Epithelial cell of prostate (primary cell): Measurements from ENCODE around the gene COL23A1.
"Not testable (repeated sequence)": the region's sequence is repeated elsewhere in the genome, so short reads cannot be mapped to it uniquely, and the experiment has no call there.

Experiments used
- DNase-seq: peaks from one replicate; pipeline ENCODE4 v3.0.0-alpha.2; 2011; ENCODE audit warnings: low read depth, low spot score
- H3K27ac ChIP-seq: fragments of 450-650 bp; 2 replicates; pipeline ENCODE4 v1.5.1; 2017; ENCODE audit warnings: mild to moderate bottlenecking

The COL23A1 gene

DNA sequence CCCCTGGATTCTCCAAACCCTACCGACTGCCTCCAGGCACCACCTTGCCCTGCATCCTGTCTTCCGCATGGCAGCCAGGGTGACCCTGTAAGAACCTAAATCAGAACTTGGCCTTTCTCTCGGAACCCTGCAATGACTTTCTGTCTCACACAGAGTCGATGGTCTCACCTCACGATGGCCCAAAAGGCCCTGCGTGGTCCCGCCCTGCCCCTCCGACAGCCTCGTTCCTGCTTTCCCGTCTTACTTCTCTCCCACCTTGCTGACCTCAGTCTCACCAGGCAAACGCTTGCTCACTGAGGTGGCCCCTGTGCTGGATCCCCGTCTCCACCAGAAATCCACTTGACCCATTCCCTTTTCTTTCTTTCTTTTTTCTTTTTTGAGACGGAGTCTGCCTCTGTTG, 214.8 kb downstream of the COL23A1 start:
- H3K27ac ChIP-seq: no peak overlapping the region
- DNase-seq: no peak

DNA sequence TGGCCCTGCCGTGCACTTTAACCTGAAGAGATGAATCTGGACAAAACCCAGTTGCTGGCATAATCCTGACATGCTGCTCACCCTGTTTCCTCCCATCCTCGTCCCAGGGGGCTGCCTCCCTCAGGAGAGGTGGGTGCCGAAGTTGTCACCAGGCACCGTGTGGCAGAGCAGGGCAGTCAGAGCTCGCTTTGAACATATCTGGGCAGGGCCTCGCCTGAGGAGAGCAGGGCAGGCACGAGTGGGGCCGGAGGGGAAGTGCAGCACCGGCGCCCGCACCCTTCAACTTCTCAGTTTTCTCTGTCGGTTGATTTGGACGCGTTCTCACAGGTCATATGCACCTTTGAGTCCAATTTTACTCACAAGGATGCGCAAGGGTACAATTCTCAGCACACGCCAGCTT, 216.5 kb downstream of the COL23A1 start:
- H3K27ac ChIP-seq: no peak overlapping the region
- no peak for DNase-seq

DNA sequence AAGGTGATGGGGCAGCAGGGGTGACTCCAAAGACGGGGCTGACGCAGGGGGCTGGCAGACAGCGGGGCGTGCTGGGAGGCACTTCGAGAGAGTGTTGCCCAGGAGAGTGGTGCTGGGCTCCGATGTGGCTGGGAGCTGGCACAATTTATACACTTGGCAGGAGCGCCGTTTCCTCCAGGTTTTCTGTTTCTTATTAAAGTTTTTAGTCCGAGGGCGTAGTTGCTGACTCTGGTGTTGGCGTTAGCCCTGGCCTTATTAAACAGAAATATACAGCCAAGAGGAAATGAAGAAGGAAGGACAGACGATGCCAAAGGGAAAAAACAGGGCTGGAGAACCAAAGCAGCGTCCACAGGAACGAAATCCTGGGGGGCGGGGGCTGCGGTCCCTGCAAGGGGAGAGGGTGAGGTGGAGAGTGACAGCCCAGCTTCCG, 218.0 kb downstream of the COL23A1 start:
- no peak overlapping the region for H3K27ac ChIP-seq
- DNase-seq: no peak

DNA sequence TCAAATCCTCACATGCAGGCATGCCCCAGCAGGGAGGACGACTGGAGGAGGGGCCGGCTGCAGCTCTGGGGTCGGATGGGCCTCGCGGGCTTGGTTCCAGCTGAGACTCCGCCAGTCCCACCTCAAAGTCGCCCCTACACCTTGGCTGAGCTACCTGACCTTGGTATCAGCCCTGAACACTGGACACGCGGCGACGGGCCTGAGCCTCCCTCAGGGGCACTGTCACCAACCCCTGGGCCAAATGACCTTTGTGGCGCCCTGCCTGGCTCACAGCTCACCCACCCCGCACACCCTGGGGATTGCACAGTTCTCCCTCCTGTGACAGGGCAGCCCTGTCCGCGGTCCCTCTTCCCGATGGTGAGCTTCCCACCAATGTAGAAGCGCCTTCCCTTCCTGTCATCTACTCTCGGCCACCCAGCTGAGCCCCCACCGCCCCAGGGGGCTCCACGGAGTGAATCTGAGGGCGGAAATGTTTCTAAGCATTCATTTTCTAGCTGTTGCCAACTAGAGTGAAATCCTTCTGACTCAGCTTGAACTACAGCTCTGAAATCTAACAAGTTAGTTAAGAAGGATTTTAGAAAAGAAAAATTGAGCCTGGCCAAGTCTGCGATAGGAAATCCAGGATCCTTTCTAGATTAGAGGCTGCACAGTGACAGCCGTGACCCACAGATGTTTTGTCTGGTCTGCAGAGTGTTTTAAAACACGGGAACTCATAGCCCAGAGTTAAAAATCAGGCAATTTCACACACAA, 218.7 kb downstream of the COL23A1 start:
- no peak for DNase-seq
- H3K27ac ChIP-seq: no peak overlapping the region

DNA sequence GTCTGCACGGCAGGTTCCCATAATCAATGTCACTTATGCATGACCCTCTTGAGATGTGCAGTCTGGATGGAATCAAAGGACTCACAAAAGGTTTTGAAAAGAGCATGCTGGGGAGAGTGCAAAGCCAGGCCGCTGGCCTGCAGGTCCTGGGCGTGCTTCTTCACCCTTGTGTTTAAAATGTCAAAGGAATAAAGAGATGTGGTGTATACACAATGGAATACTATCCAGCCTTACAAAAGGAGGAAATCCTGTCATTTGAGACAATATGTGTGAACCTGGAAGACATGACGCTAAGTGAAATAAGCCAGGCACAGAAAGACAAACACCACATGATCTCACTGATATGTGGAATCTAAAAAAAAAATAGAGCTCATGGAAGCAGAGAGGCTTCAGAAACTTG, 220.1 kb downstream of the COL23A1 start:
- no peak for DNase-seq
- no peak overlapping the region for H3K27ac ChIP-seq

DNA sequence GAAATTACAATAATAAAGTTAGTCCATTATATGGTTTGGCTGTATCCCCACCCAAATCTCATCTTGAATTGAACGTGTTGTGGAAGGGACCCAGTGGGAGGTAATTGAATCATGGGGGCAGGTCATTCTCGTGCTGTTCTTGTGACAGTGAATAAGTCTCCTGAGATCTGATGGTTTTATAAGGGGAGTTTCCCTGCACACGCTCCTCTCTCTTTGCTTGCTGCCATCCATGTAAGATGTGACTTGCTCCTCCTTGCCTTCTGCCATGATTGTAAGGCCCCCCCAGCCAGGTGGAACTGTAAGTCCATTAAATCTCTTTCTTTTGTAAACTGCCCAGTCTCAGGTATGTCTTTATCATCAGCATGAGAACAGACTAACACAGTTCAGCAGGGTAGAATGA, 220.7 kb downstream of the COL23A1 start:
- DNase-seq, H3K27ac ChIP-seq: not testable (repeated sequence)

DNA sequence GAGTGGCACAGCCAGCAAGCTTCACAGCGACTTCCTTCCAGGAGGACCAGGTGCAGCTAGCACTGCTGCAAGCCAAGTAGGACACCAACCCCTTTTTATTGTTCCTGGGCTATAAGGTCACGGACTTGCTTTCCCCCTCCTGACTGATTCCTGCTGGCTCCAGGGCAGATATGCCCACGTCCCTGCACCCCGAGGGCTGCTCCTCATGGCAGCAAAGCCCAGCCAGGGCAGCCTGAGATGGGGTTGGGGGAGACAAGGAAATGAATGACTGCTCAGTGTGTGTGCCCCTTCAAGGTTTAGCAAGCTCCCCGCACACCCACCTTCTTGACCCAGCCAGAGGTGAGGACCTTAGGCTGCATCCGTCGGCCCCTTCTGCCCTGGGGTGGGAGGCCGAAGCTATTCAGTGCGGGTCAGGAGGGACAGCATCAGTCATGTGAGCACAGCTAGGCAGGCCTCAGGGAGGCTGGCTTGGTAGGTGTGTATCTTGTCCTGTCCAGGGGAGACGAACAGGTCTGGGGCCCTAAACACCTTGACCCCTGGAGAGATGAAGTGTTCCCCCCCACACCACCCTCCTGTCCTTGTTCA, 221.4 kb downstream of the COL23A1 start:
- no peak overlapping the region for H3K27ac ChIP-seq
- no peak for DNase-seq

DNA sequence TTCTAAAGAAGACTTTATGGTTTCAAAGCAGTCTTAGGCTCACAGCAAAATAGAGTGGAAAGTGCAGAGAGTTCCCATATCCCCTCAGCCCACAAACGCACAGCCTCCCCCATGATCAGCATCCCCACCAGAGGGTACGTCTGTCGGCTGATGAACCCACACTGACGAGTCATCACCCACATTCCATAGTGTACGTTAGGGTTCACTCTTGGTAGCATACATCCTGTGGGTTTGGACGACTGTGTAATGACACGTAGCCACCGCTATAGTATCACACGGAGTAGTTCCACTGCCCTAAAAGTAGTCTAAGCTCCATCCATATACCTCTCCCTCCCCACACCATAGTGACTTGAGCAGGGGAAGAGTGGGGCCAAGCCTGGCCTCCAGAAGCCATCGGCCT, 221.9 kb downstream of the COL23A1 start:
- DNase-seq: no peak
- H3K27ac ChIP-seq: no peak overlapping the region

DNA sequence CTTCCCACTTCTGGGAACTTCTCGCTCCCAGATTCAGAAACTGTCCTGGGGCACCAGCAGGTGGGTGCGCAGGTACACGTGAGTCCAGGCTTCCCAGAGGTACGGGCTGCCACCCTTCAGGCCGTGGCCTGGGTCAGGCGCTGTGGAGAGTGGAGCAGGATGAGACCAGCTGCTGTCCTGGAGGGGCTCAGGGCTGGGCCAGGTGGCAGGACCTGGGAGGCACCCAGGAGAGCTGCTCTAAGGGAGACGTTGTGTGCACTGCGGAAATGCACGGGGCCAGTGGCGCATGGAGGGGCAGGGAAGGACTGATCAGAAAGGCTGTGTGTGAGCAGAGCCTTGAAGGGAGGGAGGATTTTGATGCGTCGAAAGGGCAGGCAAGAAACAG, 222.5 kb downstream of the COL23A1 start:
- DNase-seq: no peak

DNA sequence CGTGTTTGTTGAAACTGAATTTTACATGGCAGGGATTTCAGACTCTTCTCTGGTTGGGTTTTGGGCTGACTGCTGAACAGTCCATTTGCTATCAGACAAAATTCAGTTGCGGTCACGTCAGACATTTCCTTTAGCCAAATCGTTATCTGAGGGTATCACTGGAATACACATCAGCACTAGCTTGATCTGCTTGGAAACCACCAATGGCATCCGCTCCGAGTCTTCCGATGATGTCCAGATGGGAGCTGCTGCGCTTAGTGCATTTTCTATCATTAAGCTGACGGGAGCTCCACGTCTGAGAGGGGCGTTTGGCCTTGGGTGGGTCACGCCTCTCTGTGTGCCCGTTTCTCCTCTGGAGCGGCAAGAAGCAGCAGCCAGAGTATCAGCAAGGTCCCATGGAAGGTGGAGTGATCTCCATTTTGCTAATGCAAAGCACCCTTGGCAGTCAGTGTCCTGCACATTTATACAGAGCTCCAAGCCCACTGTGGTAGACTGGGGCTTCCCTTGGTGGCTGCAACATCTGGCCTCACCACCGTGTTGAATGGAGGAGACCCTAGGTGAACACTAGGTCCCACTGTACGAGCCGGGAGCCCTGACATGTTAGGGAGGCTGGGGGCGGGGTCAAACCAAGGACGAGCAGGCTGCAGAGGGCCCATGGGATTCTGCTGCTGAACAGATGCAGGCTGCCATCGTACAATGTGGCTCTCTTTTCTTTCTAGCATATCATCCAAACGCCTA, 223.0 kb downstream of the COL23A1 start:
- no peak for DNase-seq

More for the DNA sequence above, 222.5 kb downstream of the COL23A1 start:
- H3K27ac ChIP-seq: no peak overlapping the region

DNA sequence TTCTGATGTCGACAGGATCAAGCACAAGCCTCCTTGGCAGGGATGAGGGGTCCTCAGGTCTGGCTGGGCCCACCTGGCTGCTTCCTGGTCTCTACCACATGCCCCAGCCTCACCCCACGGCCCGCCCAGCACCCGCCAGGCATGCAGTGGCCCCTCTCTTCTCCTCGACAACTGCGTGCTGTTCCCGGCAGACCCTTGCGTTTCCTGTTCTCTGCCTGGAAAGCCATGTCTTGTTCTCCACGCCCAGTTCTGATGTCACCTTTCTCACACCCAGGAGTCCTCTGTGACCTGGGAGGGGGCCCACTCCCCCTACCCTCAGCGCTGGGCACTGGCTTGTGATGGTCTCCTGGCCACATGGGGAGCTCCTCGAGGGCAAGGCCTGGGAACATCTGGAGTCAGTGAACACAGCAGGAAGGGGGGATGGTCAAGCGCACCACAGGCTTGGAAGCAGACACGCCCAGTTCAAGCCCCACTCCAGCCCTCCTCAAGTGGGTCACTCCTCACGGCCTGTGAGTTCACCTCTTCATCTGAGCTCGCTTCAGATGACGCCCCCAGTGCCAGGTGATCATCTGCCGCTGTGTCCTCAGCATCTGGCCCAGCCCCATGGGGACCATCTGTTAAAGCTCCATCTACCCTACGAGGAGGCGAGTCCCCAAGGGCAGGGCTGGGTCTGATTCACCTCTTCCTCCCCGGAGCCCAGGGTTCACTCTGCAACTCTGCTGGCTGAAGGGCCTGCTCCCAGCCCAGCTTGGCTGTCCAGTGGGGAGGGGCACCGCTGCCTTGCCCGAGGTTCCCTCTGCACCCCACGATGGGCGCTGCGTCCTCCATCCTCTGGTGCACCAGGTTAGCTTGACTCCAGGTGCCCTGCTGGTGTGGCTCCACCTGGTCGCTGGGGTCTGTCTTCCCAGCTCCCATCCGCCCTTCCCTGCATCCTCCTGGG, 224.4 kb downstream of the COL23A1 start:
- no peak for DNase-seq

More for the DNA sequence above, 223.0 kb downstream of the COL23A1 start:
- no peak overlapping the region for H3K27ac ChIP-seq

DNA sequence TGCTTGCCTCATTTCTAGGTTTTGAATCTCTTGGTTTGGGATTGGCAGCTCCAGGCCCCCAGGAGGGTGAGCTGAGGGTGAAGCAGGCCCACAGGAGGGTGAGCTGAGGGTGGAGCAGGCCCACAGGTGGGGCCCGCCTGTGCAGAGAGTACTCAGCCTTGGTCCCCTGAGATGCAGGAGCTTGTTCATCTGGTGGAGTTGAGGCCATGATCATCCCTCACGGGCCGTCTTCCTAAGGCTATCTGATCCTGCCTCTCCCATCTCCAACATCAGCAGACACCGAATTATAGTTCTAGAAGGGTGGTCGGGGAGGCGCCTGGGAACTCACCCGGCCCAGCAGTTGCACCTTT, 225.9 kb downstream of the COL23A1 start:
- no peak for DNase-seq
- no peak overlapping the region for H3K27ac ChIP-seq

More for the DNA sequence above, 224.4 kb downstream of the COL23A1 start:
- H3K27ac ChIP-seq: no peak overlapping the region

DNA sequence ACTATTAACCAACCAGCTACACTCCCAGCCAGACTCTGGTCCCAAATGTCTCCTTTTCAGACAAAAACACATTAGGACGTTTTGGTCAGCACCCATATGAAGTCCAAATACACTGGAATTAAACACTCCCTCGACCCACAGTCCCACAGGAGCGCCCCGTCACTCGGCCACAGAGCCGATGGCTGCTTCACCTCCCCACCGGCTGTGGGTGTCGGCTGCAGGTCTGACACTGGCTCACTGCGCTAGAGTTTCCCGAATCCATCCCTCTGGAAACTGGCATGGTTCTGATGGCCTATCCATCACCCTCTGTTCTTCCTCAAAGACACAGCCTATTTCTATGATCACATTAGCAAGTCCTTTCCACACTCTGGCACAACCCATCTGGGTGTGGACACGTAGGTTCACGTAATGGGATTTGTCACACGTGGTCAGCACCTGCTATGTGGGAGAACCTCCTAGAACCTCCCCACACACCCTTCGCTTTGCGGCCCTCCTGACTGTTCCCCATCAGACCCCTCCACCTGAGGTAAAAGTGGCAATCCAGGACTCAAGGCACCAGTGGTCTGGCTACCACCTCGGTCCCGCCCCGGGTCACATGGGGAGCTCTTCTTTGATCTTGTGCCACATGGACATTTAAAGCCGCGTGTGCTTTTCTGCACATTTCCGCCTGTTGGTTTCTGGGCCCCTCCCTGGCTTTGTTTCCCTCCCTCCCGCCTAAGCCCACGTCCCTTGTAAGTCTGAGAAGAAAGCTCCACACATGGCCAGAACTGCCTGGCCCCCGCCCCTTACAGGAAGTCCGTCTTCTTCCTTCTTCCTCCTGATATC, 226.5 kb downstream of the COL23A1 start:
- no peak for DNase-seq
- H3K27ac ChIP-seq: no peak overlapping the region

DNA sequence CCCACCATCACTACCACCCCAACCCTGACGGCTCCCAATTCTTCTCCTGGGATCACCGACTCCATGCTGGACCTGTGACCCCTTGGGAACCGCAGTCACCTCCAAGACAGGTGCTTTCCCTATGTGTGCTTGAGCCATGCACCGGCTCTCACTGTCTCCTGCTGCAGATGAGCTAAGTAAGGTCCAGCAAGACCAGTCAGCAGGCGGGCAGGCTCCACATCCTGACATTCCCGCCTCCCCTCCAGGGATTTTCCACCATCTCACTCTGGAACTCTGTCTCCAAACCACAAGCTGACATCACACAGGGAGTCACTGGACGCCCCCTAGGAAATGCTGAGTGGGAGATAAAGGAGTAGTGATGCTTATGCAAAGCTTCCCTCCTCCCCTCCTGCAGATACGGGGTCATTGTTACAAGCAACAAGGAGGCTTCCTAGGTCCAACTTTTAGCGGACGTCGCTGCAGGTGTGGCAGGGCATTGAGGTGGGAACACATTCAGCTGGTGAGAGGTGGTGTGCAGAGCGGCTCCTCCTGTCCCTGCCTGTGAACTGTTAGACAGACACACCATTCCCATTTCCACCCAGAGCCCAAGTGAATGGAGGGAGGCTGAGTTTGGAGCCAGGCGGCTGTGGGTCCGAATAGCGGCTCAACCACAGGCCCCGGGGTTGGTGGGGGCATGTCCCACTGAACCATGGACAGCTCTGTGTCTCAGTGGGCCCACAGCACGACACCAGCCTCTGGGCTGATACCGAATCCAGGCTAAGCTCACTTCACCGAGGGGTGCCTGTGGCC, 228.3 kb downstream of the COL23A1 start:
- no peak overlapping the region for H3K27ac ChIP-seq
- DNase-seq: no peak

DNA sequence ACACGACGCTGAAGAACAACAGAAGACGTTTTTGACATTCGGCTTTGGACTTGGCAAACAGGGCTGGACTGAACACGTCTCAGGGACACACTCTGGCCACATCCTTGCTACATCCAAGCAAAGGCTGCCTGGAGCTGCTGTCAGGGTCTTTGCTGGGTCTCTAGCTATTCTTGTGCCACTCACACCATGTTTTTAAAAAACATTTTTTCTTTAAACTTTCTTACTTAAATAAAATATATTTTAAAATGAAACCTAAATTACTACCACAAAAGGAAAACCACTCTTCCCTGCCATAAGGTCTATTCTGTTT, 229.3 kb downstream of the COL23A1 start:
- no peak overlapping the region for H3K27ac ChIP-seq
- DNase-seq: no peak

DNA sequence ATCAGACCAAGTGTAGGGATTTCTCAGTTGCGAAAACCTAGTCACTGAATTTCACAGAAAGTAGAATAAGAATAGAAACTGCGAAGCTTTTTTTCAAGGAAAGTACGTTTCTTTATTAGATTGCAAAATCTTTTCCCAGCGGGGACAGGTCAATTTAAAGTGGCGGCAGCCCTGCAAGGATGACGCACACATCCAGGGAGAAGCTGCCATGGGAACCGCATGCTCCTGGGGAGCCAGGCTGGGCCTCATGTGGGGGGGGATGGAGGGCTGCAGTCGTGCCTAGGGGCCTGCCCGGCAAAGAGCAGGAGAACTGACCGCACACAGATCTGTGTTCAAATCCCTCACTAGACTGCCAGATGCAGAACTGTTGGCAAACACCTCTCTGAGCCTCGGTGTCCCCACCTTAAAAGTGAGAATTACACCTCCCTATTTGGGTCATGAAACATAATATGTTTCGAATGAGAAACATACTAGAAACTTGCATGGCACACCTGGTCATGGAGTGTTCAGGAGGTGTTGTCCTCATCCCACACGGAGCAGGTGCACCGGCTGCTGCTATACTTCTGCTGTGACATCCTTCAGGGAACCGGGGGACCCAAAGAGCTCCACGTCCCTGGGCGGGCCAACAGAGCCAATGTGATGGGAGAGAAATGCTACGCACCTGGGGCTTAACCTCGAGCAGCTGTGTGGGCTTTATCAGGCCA, 229.8 kb downstream of the COL23A1 start:
- DNase-seq: no peak
- no peak overlapping the region for H3K27ac ChIP-seq

DNA sequence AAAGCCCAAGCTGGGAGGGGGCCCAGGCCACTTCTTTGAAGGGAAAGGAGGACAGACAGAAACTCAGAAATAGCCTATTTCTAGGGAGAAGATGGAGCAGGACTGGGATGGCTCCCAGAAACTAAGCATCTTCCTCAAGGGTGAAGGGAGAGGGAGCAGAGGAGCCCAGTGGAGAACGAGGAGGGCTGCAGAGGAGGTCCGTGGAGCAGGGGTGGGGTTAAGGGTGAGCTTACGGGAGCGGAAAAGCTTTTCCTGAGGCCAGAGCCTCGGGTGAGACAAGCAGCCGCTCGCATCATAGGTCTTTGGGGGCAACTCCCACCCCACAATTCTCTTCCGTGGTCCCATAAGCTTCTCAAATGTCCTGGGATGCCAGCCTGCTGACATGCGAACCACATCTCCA, 230.5 kb downstream of the COL23A1 start:
- DNase-seq: no peak
- no peak overlapping the region for H3K27ac ChIP-seq

DNA sequence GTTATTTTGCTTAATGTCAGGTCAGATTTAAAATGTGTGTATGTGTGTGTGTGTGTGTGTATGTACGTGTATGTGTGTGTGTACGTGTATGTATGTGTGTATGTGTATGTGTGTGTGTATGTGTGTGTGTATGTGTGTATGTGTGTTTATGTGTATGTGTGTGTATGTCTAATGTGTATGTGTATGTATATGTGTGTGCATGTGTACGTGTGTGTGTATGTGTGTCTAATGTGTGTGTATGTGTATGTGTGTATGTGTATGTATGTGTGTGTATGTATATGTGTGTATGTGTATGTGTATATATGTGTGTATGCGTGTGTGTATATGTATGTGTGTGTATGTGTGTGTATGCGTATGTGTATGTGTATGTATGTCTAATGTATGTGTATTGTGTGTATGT, 232.5 kb downstream of the COL23A1 start:
- no peak overlapping the region for H3K27ac ChIP-seq
- DNase-seq: no peak
